Natural killer cell treated with Interleukin-12 subunit alpha and Interleukin-12 subunit beta and Interleukin-15 and Interleukin-18, amount 100 ng/mL, for 72 hours (primary cell): ENCODE results near the gene SOBP. TPM values are rescaled to one million over a fixed set of nuclear protein-coding genes. Genes with fewer than 3 reads are reported as not detected.
"Not testable (repeated sequence)": the region's sequence is repeated elsewhere in the genome, so short reads cannot be mapped to it uniquely, and the experiment has no call there.

Source experiments
- ATAC-seq, 2 donors: fragments of 150-1000 bp; cut with Tn5 transposase in 1 of 2; sonication (Bioruptor Pico), chemical (Tn5 transposase) in 1 of 2; 2 replicates each; pipeline ENCODE4 v1.10.0; 2021
- DNase-seq: peaks from one replicate; pipeline ENCODE4 v3.0.0; 2022; ENCODE audit warnings: low spot score
- H3K27ac Mint-ChIP-seq, 2 donors: 1 replicate in 1 of 2; 2 replicates in 1 of 2; pipeline ENCODE4 v1.8.0; 2022; ENCODE audit warnings: mixed read lengths in 2 of 2, mild to moderate bottlenecking in 1 of 2, moderate library complexity in 1 of 2
- H3K27me3 Mint-ChIP-seq, 2 donors: 1 replicate in 1 of 2; 2 replicates in 1 of 2; pipeline ENCODE4 v1.8.0; 2022; ENCODE audit warnings: mixed read lengths in 2 of 2
- H3K36me3 Mint-ChIP-seq: one replicate; pipeline ENCODE4 v1.8.0; 2022; ENCODE audit warnings: mixed read lengths
- H3K4me1 Mint-ChIP-seq, 2 donors: 1 replicate in 1 of 2; 2 replicates in 1 of 2; pipeline ENCODE4 v1.8.0; 2022; ENCODE audit warnings: low read depth in 2 of 2, mixed read lengths in 2 of 2, mild to moderate bottlenecking in 1 of 2
- H3K4me3 Mint-ChIP-seq: one replicate; pipeline ENCODE4 v1.8.0; 2022; ENCODE audit warnings: mixed read lengths
- H3K9me3 Mint-ChIP-seq: 2 replicates; pipeline ENCODE4 v1.8.0; 2022; ENCODE audit warnings: mixed read lengths
- total RNA-seq, 2 donors: library from RNA; stranded (reverse); gene quantifications; one replicate each; pipeline ENCODE4 v1.2.3, GENCODE V29; 2022

The SOBP gene
- total RNA-seq, 2 donors from 2014 or later: 0.05 to 0.84 TPM

GRCh38 chr6:107539849-107540464 is 50.0 kb downstream of the SOBP start:
- H3K27ac Mint-ChIP-seq: no peak overlapping the region
- no peaks in the 10 kb centered on the region for H3K36me3 Mint-ChIP-seq
- ATAC-seq (no peak), DNase-seq (no peak)
- no peak overlapping the region for H3K4me3 Mint-ChIP-seq
- H3K27me3 Mint-ChIP-seq: peaks cover 31 to 33% of the 10 kb centered on the region in 2 donors
- H3K9me3 Mint-ChIP-seq: no peaks in the 10 kb centered on the region
- H3K4me1 Mint-ChIP-seq: no peaks in the 10 kb centered on the region

GRCh38 chr6:107540465-107540857 is 50.5 kb downstream of the SOBP start:
- DNase-seq: no peak
- peaks cover 36 to 38% of the 10 kb centered on the region in 2 donors for H3K27me3 Mint-ChIP-seq
- H3K4me1 Mint-ChIP-seq: no peaks in the 10 kb centered on the region
- H3K9me3 Mint-ChIP-seq: no peaks in the 10 kb centered on the region
- ATAC-seq: no peak
- H3K36me3 Mint-ChIP-seq: no peaks in the 10 kb centered on the region
- H3K4me3 Mint-ChIP-seq: no peak overlapping the region
- no peak overlapping the region for H3K27ac Mint-ChIP-seq

DNA sequence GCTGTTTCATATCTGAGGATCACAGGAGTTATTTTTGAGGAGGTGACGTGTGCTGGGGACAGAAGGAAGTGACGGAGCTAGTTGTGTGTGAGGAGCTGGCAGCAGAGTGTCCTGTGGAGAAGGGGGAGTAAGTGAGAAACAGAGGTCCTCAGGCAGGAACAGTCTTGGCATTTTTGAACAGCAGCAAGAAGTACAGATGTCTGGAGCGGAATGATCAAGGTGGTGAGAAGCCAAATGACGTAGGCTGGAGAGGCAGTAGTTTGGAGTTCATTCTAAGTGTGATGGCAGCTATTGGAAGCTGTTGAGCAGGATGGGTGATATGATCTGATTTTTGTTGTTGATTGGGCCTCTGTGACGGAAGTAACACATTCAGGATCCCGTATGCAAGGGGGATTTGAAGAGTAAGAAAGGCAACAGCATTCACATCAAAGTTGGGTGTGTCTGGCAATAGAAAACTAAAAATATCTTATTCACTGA is 52.3 kb downstream of the SOBP start:
- ATAC-seq (no peak), DNase-seq (no peak)
- Mint-ChIP-seq H3K4me3 (no peak overlapping the region), H3K4me1 (no peaks in the 10 kb centered on the region), H3K27me3 (peaks cover 40 to 45% of the 10 kb centered on the region in 2 donors), H3K27ac (no peak overlapping the region), H3K9me3 (no peaks in the 10 kb centered on the region), H3K36me3 (no peaks in the 10 kb centered on the region)

DNA sequence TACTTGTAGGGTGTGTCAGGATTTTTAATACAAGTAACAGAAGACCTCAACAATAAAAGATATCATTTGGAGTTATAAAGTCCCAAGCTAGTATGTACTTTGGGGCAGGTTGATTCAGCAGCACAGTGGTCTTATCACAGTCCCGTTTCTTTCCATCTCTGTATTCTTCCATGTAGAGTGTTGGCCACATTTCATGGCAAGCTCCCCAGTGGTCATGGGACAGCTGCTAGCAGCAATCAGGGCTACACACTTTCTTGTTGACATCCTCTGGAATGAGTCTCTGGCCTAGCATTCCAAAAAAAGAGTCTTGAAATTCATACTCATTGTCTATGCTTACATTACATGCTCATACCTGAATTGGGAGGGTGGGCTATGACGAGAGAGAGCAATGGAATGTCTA is 53.2 kb downstream of the SOBP start:
- H3K9me3 Mint-ChIP-seq: no peaks in the 10 kb centered on the region
- peaks cover 40 to 45% of the 10 kb centered on the region in 2 donors for H3K27me3 Mint-ChIP-seq
- no peak overlapping the region for H3K4me3 Mint-ChIP-seq
- no peak overlapping the region for H3K27ac Mint-ChIP-seq
- no peak for DNase-seq
- ATAC-seq: no peak
- no peaks in the 10 kb centered on the region for H3K36me3 Mint-ChIP-seq
- H3K4me1 Mint-ChIP-seq: no peaks in the 10 kb centered on the region

DNA sequence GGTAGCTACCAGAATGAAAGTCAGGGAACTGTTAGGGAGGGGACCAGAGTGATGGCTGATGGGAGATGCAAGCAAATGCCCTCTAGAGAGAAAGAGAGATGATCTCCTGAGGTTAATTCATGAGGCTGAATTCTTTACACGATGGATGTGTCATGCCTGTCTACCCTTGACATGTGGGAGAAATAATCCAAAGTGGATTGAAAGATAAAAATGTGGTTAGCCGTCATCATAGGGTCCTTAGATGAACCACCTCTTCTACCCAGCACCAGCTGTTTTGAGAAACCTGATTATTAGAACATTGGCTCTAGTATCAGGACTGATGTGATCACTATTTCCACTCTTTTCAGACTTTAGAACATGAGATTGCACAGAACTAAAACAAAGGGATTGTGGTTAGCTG is 53.6 kb downstream of the SOBP start:
- Mint-ChIP-seq H3K4me3 (no peak overlapping the region), H3K27ac (no peak overlapping the region), H3K27me3 (peaks cover 39 to 45% of the 10 kb centered on the region in 2 donors), H3K4me1 (no peaks in the 10 kb centered on the region), H3K36me3 (no peaks in the 10 kb centered on the region), H3K9me3 (no peaks in the 10 kb centered on the region)
- DNase-seq (no peak), ATAC-seq (no peak)

- Mint-ChIP-seq H3K27me3 (peaks cover 34 to 42% of the 10 kb centered on the region in 2 donors), H3K9me3 (no peaks in the 10 kb centered on the region), H3K4me1 (no peaks in the 10 kb centered on the region), H3K27ac (no peak overlapping the region), H3K36me3 (no peaks in the 10 kb centered on the region), H3K4me3 (no peak overlapping the region)
- no peak for DNase-seq
- no peak for ATAC-seq
Observed at GRCh38 chr6:107545763-107546162, 55.8 kb downstream of the SOBP start.

DNA sequence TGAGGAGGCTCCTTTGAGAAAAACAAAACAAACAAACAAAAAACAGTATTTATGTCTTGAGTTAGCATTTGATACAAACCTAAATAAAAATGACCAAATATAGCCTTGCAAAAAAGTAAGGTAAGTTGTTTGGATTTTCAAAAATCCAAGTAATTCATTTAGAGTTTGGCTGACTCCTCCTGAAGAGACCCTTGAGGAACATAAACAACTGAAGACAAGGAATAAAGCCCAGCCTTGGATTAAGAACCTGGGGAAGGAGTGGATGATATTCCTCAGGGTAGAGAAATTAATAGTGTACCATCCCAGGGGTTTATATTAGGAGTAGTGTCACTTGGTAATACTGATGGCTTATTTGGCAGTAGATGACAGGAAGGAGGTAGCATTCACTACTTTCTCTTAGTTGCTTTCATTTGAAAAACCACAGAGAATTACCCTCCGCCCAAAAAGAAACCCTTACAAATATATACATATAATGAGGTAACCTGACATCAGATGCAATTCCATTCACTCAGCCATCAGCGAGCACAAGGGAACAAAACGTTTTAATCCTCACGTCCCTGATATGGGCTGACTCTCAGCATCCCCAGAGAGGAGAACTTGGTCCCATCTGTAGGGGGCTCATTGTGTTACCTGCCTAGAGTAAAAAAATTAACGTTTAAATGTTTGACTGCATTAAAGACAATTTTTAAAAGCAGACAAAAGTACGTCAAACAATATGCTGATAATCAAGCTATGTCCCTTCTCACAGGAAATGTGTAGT is 57.0 kb downstream of the SOBP start:
- no peak for ATAC-seq
- Mint-ChIP-seq H3K27me3 (peaks cover 33 to 39% of the 10 kb centered on the region in 2 donors), H3K4me1 (no peaks in the 10 kb centered on the region), H3K36me3 (no peaks in the 10 kb centered on the region), H3K4me3 (no peak overlapping the region), H3K27ac (no peak overlapping the region), H3K9me3 (no peaks in the 10 kb centered on the region)
- DNase-seq: no peak

- Mint-ChIP-seq H3K27me3 (peaks cover 32 to 33% of the 10 kb centered on the region in 2 donors), H3K9me3 (no peaks in the 10 kb centered on the region), H3K4me3 (no peak overlapping the region), H3K27ac (no peak overlapping the region), H3K4me1 (no peaks in the 10 kb centered on the region), H3K36me3 (no peaks in the 10 kb centered on the region)
- no peak for ATAC-seq
- DNase-seq: no peak
Observed at GRCh38 chr6:107547451-107547840, 57.5 kb downstream of the SOBP start.

DNA sequence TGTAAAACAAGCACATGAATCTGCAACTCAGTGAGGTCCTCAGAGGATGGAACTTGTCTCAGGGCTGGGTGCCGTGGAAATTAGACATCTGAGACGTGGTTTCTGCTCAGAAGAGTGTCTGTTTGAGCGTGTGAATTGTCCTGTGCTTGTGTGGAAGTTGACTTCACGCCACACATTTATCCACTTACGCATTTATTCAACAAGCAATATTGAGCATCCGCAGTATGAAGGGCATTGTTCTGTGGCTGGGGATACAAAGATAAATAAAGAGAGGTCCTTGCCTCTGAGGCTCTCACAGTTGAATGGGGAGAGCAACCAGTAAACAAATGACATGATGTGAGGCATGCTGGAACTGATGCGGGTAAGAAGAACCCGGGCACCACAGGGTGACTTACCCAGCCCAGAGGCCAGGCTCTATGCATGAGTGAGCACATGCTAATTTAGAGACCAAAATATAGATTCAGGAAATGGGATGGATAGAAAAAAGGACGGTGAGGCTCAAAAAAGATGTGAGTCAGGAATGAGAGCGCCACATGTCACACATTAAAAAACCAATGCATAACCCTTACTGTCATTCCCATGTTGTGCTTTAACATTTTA is 60.4 kb downstream of the SOBP start:
- no peaks in the 10 kb centered on the region for H3K9me3 Mint-ChIP-seq
- no peaks in the 10 kb centered on the region for H3K4me1 Mint-ChIP-seq
- peaks cover 17 to 19% of the 10 kb centered on the region in 2 donors for H3K27me3 Mint-ChIP-seq
- no peaks in the 10 kb centered on the region for H3K36me3 Mint-ChIP-seq
- ATAC-seq (no peak), DNase-seq (no peak)
- no peak overlapping the region for H3K4me3 Mint-ChIP-seq
- H3K27ac Mint-ChIP-seq: no peak overlapping the region

- Mint-ChIP-seq H3K4me1 (no peaks in the 10 kb centered on the region), H3K9me3 (no peaks in the 10 kb centered on the region), H3K36me3 (no peaks in the 10 kb centered on the region), H3K27ac (no peak overlapping the region), H3K4me3 (no peak overlapping the region), H3K27me3 (peaks cover 12 to 16% of the 10 kb centered on the region in 2 donors)
- DNase-seq (no peak), ATAC-seq (no peak)
Observed at GRCh38 chr6:107550906-107551305, 61.0 kb downstream of the SOBP start.

DNA sequence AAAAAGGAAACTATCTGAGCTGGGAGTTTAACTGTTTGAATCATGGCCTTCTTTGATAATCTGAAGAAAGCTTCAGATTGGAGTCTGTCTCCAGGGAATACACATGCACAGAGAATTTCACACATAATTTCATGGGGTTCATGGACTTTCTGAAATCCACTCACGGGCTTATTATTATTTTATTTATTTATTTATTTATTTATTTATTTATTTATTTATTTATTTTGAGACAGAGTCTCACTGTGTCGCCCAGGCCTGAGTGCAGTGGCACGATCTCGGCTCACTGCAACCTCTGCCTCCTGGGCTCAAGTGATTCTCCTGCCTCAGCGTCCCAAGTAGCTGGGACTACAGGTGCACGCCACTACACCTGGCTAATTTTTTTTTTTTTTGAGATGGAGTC is 63.2 kb downstream of the SOBP start:
- not testable (repeated sequence) for H3K4me1 Mint-ChIP-seq, H3K36me3 Mint-ChIP-seq, H3K4me3 Mint-ChIP-seq, DNase-seq, H3K9me3 Mint-ChIP-seq, H3K27ac Mint-ChIP-seq, ATAC-seq
- peaks cover 7 to 11% of the 10 kb centered on the region in 2 donors for H3K27me3 Mint-ChIP-seq

GRCh38 chr6:107554326-107554725 is 64.4 kb downstream of the SOBP start:
- DNase-seq: no peak
- Mint-ChIP-seq H3K27ac (no peak overlapping the region), H3K4me3 (no peak overlapping the region), H3K27me3 (peaks cover 10 to 11% of the 10 kb centered on the region in 2 donors), H3K4me1 (no peaks in the 10 kb centered on the region), H3K9me3 (no peaks in the 10 kb centered on the region), H3K36me3 (no peaks in the 10 kb centered on the region)
- no peak for ATAC-seq

GRCh38 chr6:107554918-107555317 is 65.0 kb downstream of the SOBP start:
- Mint-ChIP-seq H3K27ac (no peak overlapping the region), H3K4me3 (no peak overlapping the region), H3K4me1 (no peaks in the 10 kb centered on the region), H3K9me3 (no peaks in the 10 kb centered on the region), H3K36me3 (no peaks in the 10 kb centered on the region), H3K27me3 (peaks cover 11 to 16% of the 10 kb centered on the region in 2 donors)
- DNase-seq: no peak
- no peak for ATAC-seq

DNA sequence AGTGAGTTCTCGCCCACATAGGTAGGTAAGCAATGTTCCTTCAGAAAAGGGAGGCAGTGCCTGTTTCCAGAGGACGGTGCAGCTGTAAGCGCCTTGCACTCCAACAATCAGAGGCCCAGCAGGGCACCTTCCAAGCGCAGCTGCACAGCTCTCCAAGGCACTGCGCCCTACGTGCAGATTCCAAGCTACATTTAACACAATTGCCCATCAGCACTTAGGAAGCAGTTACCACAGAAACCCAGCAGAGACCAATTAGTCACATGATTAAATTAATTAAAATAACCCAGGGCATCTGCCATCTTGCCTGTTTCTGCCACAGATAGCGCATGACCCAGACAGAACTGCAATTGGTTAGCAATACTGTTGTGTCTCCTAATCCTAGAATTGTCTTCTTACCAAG is 65.5 kb downstream of the SOBP start:
- H3K4me1 Mint-ChIP-seq: no peaks in the 10 kb centered on the region
- no peak for DNase-seq
- H3K27ac Mint-ChIP-seq: no peak overlapping the region
- no peaks in the 10 kb centered on the region for H3K9me3 Mint-ChIP-seq
- ATAC-seq: no peak
- H3K4me3 Mint-ChIP-seq: no peak overlapping the region
- H3K36me3 Mint-ChIP-seq: no peaks in the 10 kb centered on the region
- H3K27me3 Mint-ChIP-seq: peaks cover 9 to 15% of the 10 kb centered on the region in 2 donors
